Tibial artery (tissue), 4 donors: ENCODE measurements around the gene MPP2.
"Not testable (repeated sequence)": the region's sequence is repeated elsewhere in the genome, so short reads cannot be mapped to it uniquely, and the experiment has no call there.

ENCODE experiments used
- DNase-seq, 2 donors: peaks; one replicate each; pipeline ENCODE4 v3.0.0-alpha.2; 2019
- H3K27ac ChIP-seq, 2 donors: fragments of 200-600 bp; sonication (generic) in 1 of 2; 1 replicate in 1 of 2; 2 replicates in 1 of 2; pipeline ENCODE4 v1.5.1; 2018 to 2019; ENCODE audit warnings: mild to moderate bottlenecking in 1 of 2
- H3K27me3 ChIP-seq, 2 donors: fragments of 200-600 bp; sonication (generic) in 1 of 2; one replicate each; pipeline versions ENCODE4 v1.5.1 to v1.6.0; 2016 to 2019
- H3K36me3 ChIP-seq, 3 donors: fragments of 200-600 bp; sonication (generic) in 2 of 3; one replicate each; pipeline ENCODE4 v1.5.1; 2016 to 2019; ENCODE audit warnings: mild to moderate bottlenecking in 2 of 3
- H3K4me1 ChIP-seq, 4 donors: fragments of 200-600 bp; sonication (generic) in 2 of 4; 1 replicate in 3 of 4; 2 replicates in 1 of 4; pipeline ENCODE4 v1.5.1; 2016 to 2019
- H3K4me3 ChIP-seq, 2 donors: fragments of 200-600 bp; sonication (generic) in 1 of 2; 1 replicate in 1 of 2; 2 replicates in 1 of 2; pipeline ENCODE4 v1.5.1; 2018 to 2019; ENCODE audit warnings: mild to moderate bottlenecking in 2 of 2
- H3K9me3 ChIP-seq, 3 donors: fragments of 200-600 bp; sonication (generic) in 1 of 3; one replicate each; pipeline ENCODE4 v1.5.1; 2016 to 2019
- intact Hi-C: fragments of 100-400 bp; cut with DNase I; formaldehyde crosslinking; loops from one replicate; pipeline ENCODE4 v1.15.0; 2023; ENCODE audit warnings: low total_unique reads
- TF ChIP-seq, protein P1 (sequence below), 2 experiments: fragments of 200-600 bp in 1 of 2; fragments of 450-650 bp in 1 of 2; IDR thresholded peaks; one replicate each; pipeline ENCODE4 v1.5.1; 2017 to 2019; ENCODE audit warnings: antibody characterized with exemption in 2 of 2, mild to moderate bottlenecking in 1 of 2, moderate library complexity in 1 of 2

Gene MPP2

DNA sequence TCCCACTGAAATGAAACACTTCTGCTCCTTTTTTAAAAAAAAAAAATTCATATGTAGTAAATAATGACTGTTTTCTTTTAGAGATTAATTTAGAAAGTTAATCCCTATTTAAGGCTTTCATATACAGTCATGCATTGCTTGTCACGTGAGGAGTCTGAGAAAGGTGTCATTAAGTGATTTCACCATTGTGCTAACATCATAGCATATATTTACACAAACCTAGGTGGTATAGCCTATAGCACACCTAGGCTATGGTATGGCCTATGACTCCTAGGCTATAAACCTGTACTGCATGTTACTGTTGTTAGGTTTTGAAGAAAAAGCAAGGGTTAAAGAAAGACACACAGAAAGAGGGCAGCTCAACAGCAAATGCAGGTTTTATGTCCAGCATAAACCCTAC, 21.3 kb upstream of the MPP2 start:
- Histone ChIP-seq H3K4me1 (peaks cover 0 to 14% (median 9%) of the 10 kb centered on the region in 4 donors), H3K27me3 (peaks cover 0 to 55% of the 10 kb centered on the region in 2 donors), H3K9me3 (no peaks in the 10 kb centered on the region), H3K4me3 (no peak overlapping the region), H3K27ac (no peak overlapping the region), H3K36me3 (no peaks in the 10 kb centered on the region)
- TF ChIP-seq, protein P1, sequence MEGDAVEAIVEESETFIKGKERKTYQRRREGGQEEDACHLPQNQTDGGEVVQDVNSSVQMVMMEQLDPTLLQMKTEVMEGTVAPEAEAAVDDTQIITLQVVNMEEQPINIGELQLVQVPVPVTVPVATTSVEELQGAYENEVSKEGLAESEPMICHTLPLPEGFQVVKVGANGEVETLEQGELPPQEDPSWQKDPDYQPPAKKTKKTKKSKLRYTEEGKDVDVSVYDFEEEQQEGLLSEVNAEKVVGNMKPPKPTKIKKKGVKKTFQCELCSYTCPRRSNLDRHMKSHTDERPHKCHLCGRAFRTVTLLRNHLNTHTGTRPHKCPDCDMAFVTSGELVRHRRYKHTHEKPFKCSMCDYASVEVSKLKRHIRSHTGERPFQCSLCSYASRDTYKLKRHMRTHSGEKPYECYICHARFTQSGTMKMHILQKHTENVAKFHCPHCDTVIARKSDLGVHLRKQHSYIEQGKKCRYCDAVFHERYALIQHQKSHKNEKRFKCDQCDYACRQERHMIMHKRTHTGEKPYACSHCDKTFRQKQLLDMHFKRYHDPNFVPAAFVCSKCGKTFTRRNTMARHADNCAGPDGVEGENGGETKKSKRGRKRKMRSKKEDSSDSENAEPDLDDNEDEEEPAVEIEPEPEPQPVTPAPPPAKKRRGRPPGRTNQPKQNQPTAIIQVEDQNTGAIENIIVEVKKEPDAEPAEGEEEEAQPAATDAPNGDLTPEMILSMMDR (IDR thresholded peaks at IDR 0.05), result no peak
- intact Hi-C loops, result no loop called here
- DNase-seq, result no peak

DNA sequence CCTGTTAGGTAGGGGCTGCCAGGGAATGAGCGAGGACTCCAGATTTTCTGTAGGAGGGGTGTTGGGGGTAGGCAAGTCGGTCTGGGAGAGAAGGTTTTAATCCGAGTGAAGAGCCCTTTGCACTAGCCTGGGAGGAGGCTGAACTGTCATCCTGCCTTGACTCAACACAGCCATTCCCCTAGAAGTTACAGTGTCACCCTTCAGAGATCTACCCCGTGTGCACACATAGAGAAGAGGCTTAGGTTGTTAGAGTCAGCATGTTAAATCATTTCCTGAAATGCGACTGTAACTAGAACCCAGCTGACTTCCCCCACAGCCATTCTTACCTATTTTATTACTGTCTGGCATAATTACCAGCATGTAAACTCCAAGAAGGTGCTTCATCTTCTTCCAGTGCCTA, 20.6 kb upstream of the MPP2 start:
- H3K9me3 ChIP-seq, H3K36me3 ChIP-seq, H3K27ac ChIP-seq, DNase-seq, intact Hi-C loops: not testable (repeated sequence)
- Histone ChIP-seq H3K4me3 (peak overlapping the region in 1 of 2 donors; percentile 7), H3K27me3 (peaks cover 0 to 53% of the 10 kb centered on the region in 2 donors), H3K4me1 (peaks cover 0 to 14% (median 9%) of the 10 kb centered on the region in 4 donors)

DNA sequence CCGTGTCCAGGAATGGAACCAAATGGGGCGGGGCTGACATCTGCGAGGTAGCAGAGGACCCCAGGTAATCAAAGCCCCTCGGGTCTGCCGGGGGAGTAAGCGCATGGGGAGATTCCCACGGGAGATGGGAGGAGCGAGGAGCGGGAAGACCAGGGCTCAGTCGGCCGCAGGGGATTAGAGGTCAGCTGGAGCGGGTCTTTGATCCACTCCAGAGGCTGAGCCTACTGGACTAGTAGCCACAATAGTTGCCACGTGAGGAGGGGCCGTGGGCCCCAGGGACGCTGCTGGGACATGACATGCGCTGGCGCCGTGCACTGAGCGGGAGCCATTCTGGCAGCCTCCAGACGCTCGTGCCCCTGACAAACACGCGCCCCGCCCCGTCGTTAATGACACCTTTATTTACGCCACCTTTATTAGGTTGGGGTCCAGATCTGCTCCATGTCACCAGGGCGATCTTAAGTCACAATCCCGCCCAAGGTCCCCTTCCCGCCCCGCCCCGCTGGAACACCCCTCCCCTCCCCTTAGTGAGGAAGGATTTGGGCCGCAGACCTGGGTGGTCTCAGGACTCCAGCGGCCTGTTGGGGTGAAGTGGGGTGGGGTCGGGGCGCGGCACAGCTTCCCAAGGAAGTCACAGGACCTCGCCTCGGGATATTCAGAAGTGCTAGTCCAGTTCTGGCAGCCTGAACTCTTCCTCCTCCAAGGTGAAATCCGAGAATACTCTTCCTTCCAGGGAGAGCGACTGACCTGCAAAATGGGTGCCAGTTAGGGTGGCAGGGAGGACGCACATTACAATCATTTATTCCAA, 19.9 kb upstream of the MPP2 start:
- TF ChIP-seq, protein P1 (IDR thresholded peaks at IDR 0.05), result no peak
- Histone ChIP-seq H3K9me3 (no peaks in the 10 kb centered on the region), H3K4me1 (peaks cover 0 to 14% (median 9%) of the 10 kb centered on the region in 4 donors), H3K36me3 (no peaks in the 10 kb centered on the region), H3K27me3 (peaks cover 0 to 47% of the 10 kb centered on the region in 2 donors), H3K4me3 (peak overlapping the region; percentile 7 to 43), H3K27ac (no peak overlapping the region)
- intact Hi-C loops, result no loop called here
- DNase-seq, result no peak

DNA sequence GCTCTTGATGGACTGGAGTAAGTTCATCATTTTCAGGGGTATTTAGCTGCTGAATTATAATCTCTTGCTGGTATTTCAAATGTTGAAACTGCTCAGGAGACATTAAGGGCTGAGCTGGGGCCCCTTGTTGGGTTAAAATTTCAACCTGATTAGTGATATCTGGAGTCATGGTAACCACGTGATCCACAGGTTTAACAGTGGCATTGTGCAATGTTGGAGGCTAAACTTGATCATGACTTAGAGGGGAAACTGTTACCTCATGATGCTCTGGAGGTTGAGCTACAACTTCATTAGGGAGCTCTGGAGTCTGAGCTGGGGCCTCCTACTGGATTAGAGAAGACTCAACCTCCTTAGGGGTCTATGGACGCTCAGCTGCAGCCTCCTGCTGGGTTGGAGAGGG, 17.2 kb upstream of the MPP2 start:
- no peak for DNase-seq
- intact Hi-C loops, result no loop called here
- peaks cover 0 to 53% of the 10 kb centered on the region in 2 donors for H3K27me3 ChIP-seq
- no peaks in the 10 kb centered on the region for H3K36me3 ChIP-seq
- no peak overlapping the region for H3K27ac ChIP-seq
- no peak overlapping the region for H3K4me3 ChIP-seq
- H3K9me3 ChIP-seq, result no peaks in the 10 kb centered on the region
- peaks cover 0 to 14% (median 9%) of the 10 kb centered on the region in 4 donors for H3K4me1 ChIP-seq
- TF ChIP-seq, protein P1 (IDR thresholded peaks at IDR 0.05), result no peak

DNA sequence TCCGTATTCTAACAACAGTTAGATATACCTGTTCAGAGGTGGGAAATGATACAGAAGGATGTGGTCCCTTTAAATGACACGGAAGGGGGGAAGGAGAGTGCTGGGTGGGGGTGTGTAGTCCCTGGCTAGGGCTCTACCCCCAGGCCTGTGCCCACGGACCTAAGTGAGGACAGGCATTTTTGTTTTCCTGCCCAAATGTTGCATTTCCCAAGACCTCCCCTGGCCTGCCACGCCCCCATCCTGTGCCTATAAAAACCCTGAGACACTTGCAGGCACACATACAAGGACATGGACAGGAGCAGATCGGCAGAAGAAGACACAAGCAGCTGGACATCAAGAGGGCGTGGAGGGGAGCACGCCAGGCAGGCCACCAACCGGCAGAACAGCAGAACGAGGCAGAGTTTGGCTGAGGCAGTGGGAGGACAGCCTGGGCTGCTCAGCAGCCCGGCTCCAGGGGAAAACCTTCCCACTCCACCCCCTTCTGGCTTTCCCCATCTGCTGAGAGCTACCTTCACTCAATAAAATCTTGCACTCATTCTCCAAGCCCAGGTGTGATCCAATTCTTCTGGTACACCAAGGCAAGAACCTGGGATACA, 13.3 kb upstream of the MPP2 start:
- H3K9me3 ChIP-seq, result no peaks in the 10 kb centered on the region
- H3K27me3 ChIP-seq, result peaks cover 0 to 37% of the 10 kb centered on the region in 2 donors
- no peak overlapping the region for H3K4me3 ChIP-seq
- TF ChIP-seq, protein P1 (IDR thresholded peaks at IDR 0.05), result no peak
- intact Hi-C loops, result no loop called here
- no peaks in the 10 kb centered on the region for H3K36me3 ChIP-seq
- H3K27ac ChIP-seq, result no peak overlapping the region
- DNase-seq, result no peak
- peaks cover 0 to 13% (median 4%) of the 10 kb centered on the region in 4 donors for H3K4me1 ChIP-seq

DNA sequence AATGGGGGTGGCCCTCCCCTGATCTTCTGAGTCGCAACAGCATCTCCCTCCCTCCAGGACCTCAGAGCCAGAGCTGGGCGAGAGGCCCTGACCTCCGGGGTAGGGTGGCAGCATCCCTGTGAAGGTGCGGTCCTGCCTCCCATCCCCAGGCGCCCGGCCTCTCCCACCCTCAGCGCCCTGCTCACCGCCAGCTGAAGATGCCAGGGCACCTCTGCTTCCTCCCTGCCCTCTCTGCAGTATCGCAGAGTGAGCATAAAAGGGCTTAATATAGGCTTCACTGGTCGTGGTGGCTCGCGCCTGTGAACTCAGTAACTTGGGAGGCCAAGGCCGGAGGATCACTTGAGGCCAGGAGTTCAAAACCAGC, 10.7 kb upstream of the MPP2 start:
- Histone ChIP-seq H3K9me3 (no peaks in the 10 kb centered on the region), H3K4me3 (peak overlapping the region in 1 of 2 donors; percentile 42), H3K27me3 (peaks cover 0 to 22% of the 10 kb centered on the region in 2 donors), H3K4me1 (peaks cover 0 to 13% (median 4%) of the 10 kb centered on the region in 4 donors), H3K27ac (no peak overlapping the region), H3K36me3 (no peaks in the 10 kb centered on the region)
- intact Hi-C loops, result no loop called here
- TF ChIP-seq, protein P1 (IDR thresholded peaks at IDR 0.05), result no peak
- DNase-seq, result no peak
